Measurements from ENCODE around the gene SEC16A.

DNA sequence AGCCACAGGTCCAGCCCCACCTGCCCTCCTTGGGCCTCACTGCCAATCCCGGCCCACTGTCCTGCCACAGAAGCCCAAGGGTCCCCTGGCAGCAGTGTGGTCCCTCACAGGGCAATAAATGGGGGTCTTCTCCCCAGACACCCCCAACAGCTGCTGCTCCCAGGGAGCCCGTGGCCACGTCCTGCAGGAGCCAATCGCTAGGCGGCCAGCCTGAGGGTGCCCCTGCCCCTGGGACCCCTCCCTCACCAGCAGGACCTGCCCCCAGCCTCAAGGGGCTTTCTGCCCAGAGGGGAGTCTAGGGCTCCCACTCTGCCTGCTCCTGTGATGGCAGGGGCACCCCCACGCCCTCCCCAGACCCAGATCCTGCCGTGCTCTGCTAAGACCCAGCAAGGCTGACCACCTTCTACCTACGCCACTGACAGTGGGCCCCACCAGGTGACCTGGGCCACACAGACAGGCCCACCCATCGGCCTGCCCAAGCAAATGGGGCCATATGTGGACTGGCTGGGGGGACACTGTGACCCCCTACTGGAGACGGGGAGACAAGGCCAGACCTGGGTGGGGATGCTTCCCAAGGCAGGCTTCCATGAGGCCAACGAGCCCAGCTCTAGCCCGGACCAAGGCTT is 46.0 kb upstream of the SEC16A start:
- no peak for TF ChIP-seq EZH2 (IDR thresholded peaks at IDR 0.05; ENCODE audit: insufficient read depth, low read length)
- TF ChIP-seq, protein P1, sequence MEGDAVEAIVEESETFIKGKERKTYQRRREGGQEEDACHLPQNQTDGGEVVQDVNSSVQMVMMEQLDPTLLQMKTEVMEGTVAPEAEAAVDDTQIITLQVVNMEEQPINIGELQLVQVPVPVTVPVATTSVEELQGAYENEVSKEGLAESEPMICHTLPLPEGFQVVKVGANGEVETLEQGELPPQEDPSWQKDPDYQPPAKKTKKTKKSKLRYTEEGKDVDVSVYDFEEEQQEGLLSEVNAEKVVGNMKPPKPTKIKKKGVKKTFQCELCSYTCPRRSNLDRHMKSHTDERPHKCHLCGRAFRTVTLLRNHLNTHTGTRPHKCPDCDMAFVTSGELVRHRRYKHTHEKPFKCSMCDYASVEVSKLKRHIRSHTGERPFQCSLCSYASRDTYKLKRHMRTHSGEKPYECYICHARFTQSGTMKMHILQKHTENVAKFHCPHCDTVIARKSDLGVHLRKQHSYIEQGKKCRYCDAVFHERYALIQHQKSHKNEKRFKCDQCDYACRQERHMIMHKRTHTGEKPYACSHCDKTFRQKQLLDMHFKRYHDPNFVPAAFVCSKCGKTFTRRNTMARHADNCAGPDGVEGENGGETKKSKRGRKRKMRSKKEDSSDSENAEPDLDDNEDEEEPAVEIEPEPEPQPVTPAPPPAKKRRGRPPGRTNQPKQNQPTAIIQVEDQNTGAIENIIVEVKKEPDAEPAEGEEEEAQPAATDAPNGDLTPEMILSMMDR (IDR thresholded peaks at IDR 0.05; ENCODE audit: insufficient read depth, low read depth, low read length), result no peak
